Naive B cell (primary cell): ENCODE measurements around the gene IL6ST. TPM values are rescaled to one million over a fixed set of nuclear protein-coding genes. Genes with fewer than 3 reads are reported as not detected.
A peak's percentile ranks its signal among the peaks of the same experiment; 100 is the strongest.

Experiments used
- ATAC-seq, 2 donors: fragments of 150-1000 bp; cut with Tn5 transposase; 2 replicates each; pipeline ENCODE4 v1.10.0; 2021; ENCODE audit warnings: low read depth in 2 of 2, mild to moderate bottlenecking in 2 of 2, moderate library complexity in 2 of 2
- DNase-seq: peaks from one replicate; pipeline ENCODE4 v3.0.0; 2022
- H3K27ac Mint-ChIP-seq, 6 donors: one replicate each; pipeline ENCODE4 v1.8.0; 2020 to 2022; ENCODE audit warnings: mild to moderate bottlenecking in 6 of 6, mixed read lengths in 6 of 6, moderate library complexity in 5 of 6, inconsistent platforms in 2 of 6
- H3K27me3 Mint-ChIP-seq, 3 donors: one replicate each; pipeline ENCODE4 v1.8.0; 2021 to 2022; ENCODE audit warnings: mixed read lengths in 3 of 3, mild to moderate bottlenecking in 1 of 3
- H3K36me3 Mint-ChIP-seq, 2 donors: one replicate each; pipeline ENCODE4 v1.8.0; 2020 to 2022; ENCODE audit warnings: mixed read lengths in 2 of 2, inconsistent platforms in 1 of 2, mild to moderate bottlenecking in 1 of 2
- H3K4me1 Mint-ChIP-seq, 3 donors: one replicate each; pipeline ENCODE4 v1.8.0; 2020 to 2022; ENCODE audit warnings: mixed read lengths in 3 of 3, inconsistent platforms in 1 of 3, mild to moderate bottlenecking in 1 of 3, moderate library complexity in 1 of 3
- H3K4me3 Mint-ChIP-seq, 8 donors: one replicate each; pipeline ENCODE4 v1.8.0; 2020 to 2022; ENCODE audit warnings: mild to moderate bottlenecking in 8 of 8, mixed read lengths in 8 of 8, moderate library complexity in 8 of 8, inconsistent platforms in 2 of 8
- H3K9me3 Mint-ChIP-seq, 7 donors: one replicate each; pipeline ENCODE4 v1.8.0; 2020 to 2022; ENCODE audit warnings: mixed read lengths in 7 of 7, mild to moderate bottlenecking in 5 of 7, inconsistent platforms in 2 of 7, moderate library complexity in 1 of 7
- polyA plus RNA-seq, 6 donors: library from polyadenylated mRNA; unstranded; fragments of 300-500 nt; fragmentation: Illumina TruSeq; gene quantifications; one replicate each; pipeline ENCODE4 v1.2.3, GENCODE V29; 2021; ENCODE audit warnings: low read depth in 6 of 6

Gene IL6ST
- polyA plus RNA-seq, 6 donors from 2014 or later, result 3.2 to 19.8 (median 8.2) TPM

- H3K27me3 Mint-ChIP-seq, result no peaks in the 10 kb centered on the region
- no peak overlapping the region for H3K4me3 Mint-ChIP-seq
- DNase-seq, result no peak
- H3K4me1 Mint-ChIP-seq, result no peaks in the 10 kb centered on the region
- ATAC-seq, result no peak
- no peaks in the 10 kb centered on the region for H3K36me3 Mint-ChIP-seq
- no peaks in the 10 kb centered on the region for H3K9me3 Mint-ChIP-seq
- no peak overlapping the region for H3K27ac Mint-ChIP-seq
Measured at GRCh38 chr5:55934115-55934613, 60.6 kb downstream of the IL6ST start.

- H3K9me3 Mint-ChIP-seq, result no peaks in the 10 kb centered on the region
- no peak for ATAC-seq
- H3K4me1 Mint-ChIP-seq, result no peaks in the 10 kb centered on the region
Measured at GRCh38 chr5:55933377-55934114, 61.2 kb downstream of the IL6ST start.

GRCh38 chr5:55932700-55933099, 62.1 kb downstream of the IL6ST start:
- DNase-seq (no peak), ATAC-seq (no peak)
- Mint-ChIP-seq H3K4me1 (no peaks in the 10 kb centered on the region), H3K4me3 (no peak overlapping the region), H3K27me3 (no peaks in the 10 kb centered on the region), H3K36me3 (no peaks in the 10 kb centered on the region), H3K9me3 (no peaks in the 10 kb centered on the region), H3K27ac (no peak overlapping the region)

More at GRCh38 chr5:55933377-55934114, 61.2 kb downstream of the IL6ST start:
- Mint-ChIP-seq H3K27ac (peak overlapping the region in 2 of 6 donors; percentile 12 to 85), H3K36me3 (no peaks in the 10 kb centered on the region), H3K27me3 (no peaks in the 10 kb centered on the region), H3K4me3 (no peak overlapping the region)
- no peak for DNase-seq

- Mint-ChIP-seq H3K9me3 (no peaks in the 10 kb centered on the region), H3K4me3 (peak overlapping the region in 1 of 8 donors; percentile 5), H3K27me3 (peaks cover 0 to under 1% (median 0%) of the 10 kb centered on the region in 3 donors), H3K4me1 (no peaks in the 10 kb centered on the region), H3K27ac (no peak overlapping the region), H3K36me3 (no peaks in the 10 kb centered on the region)
- ATAC-seq (no peak), DNase-seq (no peak)
Measured at GRCh38 chr5:55929020-55929799, 65.6 kb downstream of the IL6ST start.

GRCh38 chr5:55927861-55928655, 66.7 kb downstream of the IL6ST start:
- Mint-ChIP-seq H3K36me3 (no peaks in the 10 kb centered on the region), H3K27me3 (peaks cover 0 to 12% (median 0%) of the 10 kb centered on the region in 3 donors), H3K4me3 (no peak overlapping the region), H3K9me3 (no peaks in the 10 kb centered on the region), H3K4me1 (peaks cover 5 to 10% (median 9%) of the 10 kb centered on the region in 3 donors), H3K27ac (peak overlapping the region in 1 of 6 donors; percentile 7)
- ATAC-seq, result no peak
- no peak for DNase-seq

GRCh38 chr5:55926476-55926875, 68.3 kb downstream of the IL6ST start:
- Mint-ChIP-seq H3K9me3 (no peaks in the 10 kb centered on the region), H3K4me1 (peaks cover 5 to 18% (median 14%) of the 10 kb centered on the region in 3 donors), H3K36me3 (no peaks in the 10 kb centered on the region), H3K27ac (no peak overlapping the region), H3K27me3 (peaks cover 0 to 14% (median 0%) of the 10 kb centered on the region in 3 donors), H3K4me3 (no peak overlapping the region)
- ATAC-seq, result no peak
- DNase-seq, result no peak

GRCh38 chr5:55925712-55926111, 69.1 kb downstream of the IL6ST start:
- H3K27ac Mint-ChIP-seq, result no peak overlapping the region
- H3K27me3 Mint-ChIP-seq, result peaks cover 0 to 14% (median 0%) of the 10 kb centered on the region in 3 donors
- no peaks in the 10 kb centered on the region for H3K9me3 Mint-ChIP-seq
- H3K36me3 Mint-ChIP-seq, result no peaks in the 10 kb centered on the region
- ATAC-seq, result no peak
- no peak for DNase-seq
- no peak overlapping the region for H3K4me3 Mint-ChIP-seq
- H3K4me1 Mint-ChIP-seq, result peaks cover 5 to 18% (median 14%) of the 10 kb centered on the region in 3 donors

- Mint-ChIP-seq H3K4me3 (peak overlapping the region in 2 of 8 donors; percentile 34 to 78), H3K27me3 (peaks cover 0 to 14% (median 0%) of the 10 kb centered on the region in 3 donors), H3K4me1 (peaks cover 5 to 18% (median 14%) of the 10 kb centered on the region in 3 donors), H3K36me3 (no peaks in the 10 kb centered on the region), H3K27ac (no peak overlapping the region), H3K9me3 (no peaks in the 10 kb centered on the region)
- DNase-seq (no peak), ATAC-seq (no peak)
Measured at GRCh38 chr5:55925181-55925580, 69.6 kb downstream of the IL6ST start.

- Mint-ChIP-seq H3K27ac (no peak overlapping the region), H3K4me3 (peak overlapping the region in 4 of 8 donors; percentile 21 to 78 (median 28)), H3K27me3 (peaks cover 0 to 14% (median 0%) of the 10 kb centered on the region in 3 donors), H3K36me3 (no peaks in the 10 kb centered on the region), H3K9me3 (no peaks in the 10 kb centered on the region), H3K4me1 (peaks cover 5 to 19% (median 14%) of the 10 kb centered on the region in 3 donors)
- DNase-seq (no peak), ATAC-seq (no peak)
Measured at GRCh38 chr5:55924744-55925143, 70.0 kb downstream of the IL6ST start.

- H3K27ac Mint-ChIP-seq, result peak overlapping the region in 1 of 6 donors; percentile 77
- no peaks in the 10 kb centered on the region for H3K9me3 Mint-ChIP-seq
- H3K36me3 Mint-ChIP-seq, result no peaks in the 10 kb centered on the region
- H3K27me3 Mint-ChIP-seq, result peaks cover 0 to 14% (median 6%) of the 10 kb centered on the region in 3 donors
- DNase-seq (no peak), ATAC-seq (no peak)
- peaks cover 10 to 25% (median 21%) of the 10 kb centered on the region in 3 donors for H3K4me1 Mint-ChIP-seq
- peak overlapping the region; percentile 17 to 97 (median 91) for H3K4me3 Mint-ChIP-seq
Measured at GRCh38 chr5:55923865-55924500, 70.8 kb downstream of the IL6ST start.

GRCh38 chr5:55923177-55923771, 71.5 kb downstream of the IL6ST start:
- peak; percentile 46 to 58 for ATAC-seq

GRCh38 chr5:55921617-55922016, 73.1 kb downstream of the IL6ST start:
- H3K9me3 Mint-ChIP-seq, result no peaks in the 10 kb centered on the region
- H3K36me3 Mint-ChIP-seq, result no peaks in the 10 kb centered on the region
- peaks cover 0 to 14% (median 6%) of the 10 kb centered on the region in 3 donors for H3K27me3 Mint-ChIP-seq
- no peak for DNase-seq
- H3K4me1 Mint-ChIP-seq, result peaks cover 10 to 25% (median 21%) of the 10 kb centered on the region in 3 donors
- no peak for ATAC-seq
- H3K27ac Mint-ChIP-seq, result no peak overlapping the region
- H3K4me3 Mint-ChIP-seq, result peak overlapping the region in 1 of 8 donors; percentile 7

More at GRCh38 chr5:55923177-55923771, 71.5 kb downstream of the IL6ST start:
- DNase-seq, result no peak
- peak overlapping the region; percentile 77 to 97 (median 94) for H3K4me3 Mint-ChIP-seq
- H3K27ac Mint-ChIP-seq, result peak overlapping the region in 4 of 6 donors; percentile 66 to 98 (median 80)
- no peaks in the 10 kb centered on the region for H3K9me3 Mint-ChIP-seq
- H3K27me3 Mint-ChIP-seq, result peaks cover 0 to 14% (median 6%) of the 10 kb centered on the region in 3 donors
- H3K36me3 Mint-ChIP-seq, result no peaks in the 10 kb centered on the region
- H3K4me1 Mint-ChIP-seq, result peaks cover 10 to 25% (median 21%) of the 10 kb centered on the region in 3 donors
